HG02588 (cell line): Measurements from ENCODE around the gene DENND1A.
A peak's percentile ranks its signal among the peaks of the same experiment; 100 is the strongest.
"Not testable (repeated sequence)": the region's sequence is repeated elsewhere in the genome, so short reads cannot be mapped to it uniquely, and the experiment has no call there.

Experiments used
- ATAC-seq: cut with Tn5 transposase; IDR thresholded peaks from one replicate; pipeline ENCODE4 v1.9.1; 2021; ENCODE audit warnings: mild to moderate bottlenecking, moderate library complexity; ENCODE audit not compliant: unreplicated experiment

The DENND1A gene

DNA sequence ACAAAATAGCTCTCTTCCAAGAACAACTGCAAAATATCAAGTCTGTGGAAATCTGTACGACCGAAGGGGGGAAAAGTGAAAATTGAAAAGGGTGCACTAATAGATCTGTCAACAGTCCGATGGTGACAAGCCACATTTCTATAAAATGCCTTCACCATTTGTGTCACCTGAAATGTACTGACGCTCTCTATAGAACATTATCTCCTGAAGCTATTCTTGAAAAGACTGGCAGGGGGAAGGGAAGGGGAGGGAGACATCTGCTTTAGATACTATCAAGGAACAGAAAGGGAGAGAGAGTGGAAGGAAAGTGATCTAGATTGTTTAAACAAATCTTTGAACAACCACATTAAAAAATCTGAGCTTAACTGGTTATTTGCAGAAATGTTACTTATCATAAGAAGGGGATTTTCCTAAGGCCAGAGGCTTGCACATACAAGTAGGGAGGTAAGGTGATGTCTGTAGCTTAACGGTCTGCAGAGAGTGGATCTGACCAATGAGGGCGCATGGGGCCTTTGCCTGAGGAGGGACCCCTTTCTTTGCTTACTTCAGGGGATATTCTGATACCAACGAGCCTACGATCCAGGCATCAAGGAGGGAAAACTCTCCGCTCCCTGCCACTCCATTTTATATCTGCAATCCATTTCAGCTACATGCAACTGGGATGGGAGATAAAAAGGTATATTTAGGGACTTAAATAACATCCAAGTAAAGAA lies 481.8 kb downstream of the DENND1A start:
- ATAC-seq, result no peak

DNA sequence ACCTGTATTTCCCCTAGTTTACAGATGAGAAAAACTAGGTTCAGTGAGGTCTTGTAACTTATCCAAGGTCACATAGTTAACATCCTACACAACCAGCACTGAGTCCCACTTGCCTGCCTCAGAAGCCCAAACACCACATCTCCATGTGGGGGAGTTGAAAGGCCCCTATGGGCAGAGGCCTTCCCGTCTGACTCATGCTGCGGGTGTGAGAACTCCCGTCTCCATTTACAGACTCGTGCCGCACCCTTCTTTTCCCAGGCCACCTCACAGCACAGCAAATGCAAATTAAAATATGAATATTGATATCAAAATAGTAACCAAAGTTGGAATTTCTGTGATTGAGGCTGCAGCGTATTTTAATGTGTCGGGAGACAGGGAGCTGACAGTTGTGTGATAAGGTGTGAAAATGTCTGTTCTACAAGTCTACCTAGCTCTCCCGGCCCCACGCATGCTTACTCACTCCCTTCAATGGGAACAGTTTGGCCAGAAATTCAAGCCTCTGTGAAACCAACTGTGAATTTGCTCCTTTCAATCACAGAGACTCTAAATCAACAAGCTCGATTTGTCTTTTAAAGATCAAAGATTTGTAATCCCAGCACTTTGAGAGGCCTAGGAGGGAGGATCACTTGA lies 483.8 kb downstream of the DENND1A start:
- no peak for ATAC-seq

- ATAC-seq, result no peak
Measured at GRCh38 chr9:123445116-123445515, 484.8 kb downstream of the DENND1A start.

DNA sequence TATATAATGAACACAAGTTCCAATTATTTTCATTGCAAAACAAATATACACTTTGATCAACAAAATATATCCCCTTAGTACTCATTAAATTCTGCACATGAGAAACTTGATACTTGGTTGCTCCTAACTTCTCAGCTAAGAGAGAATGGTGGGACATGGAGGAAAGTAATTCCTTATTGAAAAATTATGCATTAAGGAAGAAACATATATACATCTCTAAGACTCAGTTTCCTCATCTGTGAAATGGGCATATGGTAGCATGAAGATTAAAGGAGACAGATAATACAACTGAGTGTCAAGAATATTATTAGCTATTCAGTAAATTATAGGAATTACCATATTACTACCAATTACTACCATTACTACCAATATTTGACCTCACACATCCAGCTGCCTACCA lies 488.2 kb downstream of the DENND1A start:
- no peak for ATAC-seq

DNA sequence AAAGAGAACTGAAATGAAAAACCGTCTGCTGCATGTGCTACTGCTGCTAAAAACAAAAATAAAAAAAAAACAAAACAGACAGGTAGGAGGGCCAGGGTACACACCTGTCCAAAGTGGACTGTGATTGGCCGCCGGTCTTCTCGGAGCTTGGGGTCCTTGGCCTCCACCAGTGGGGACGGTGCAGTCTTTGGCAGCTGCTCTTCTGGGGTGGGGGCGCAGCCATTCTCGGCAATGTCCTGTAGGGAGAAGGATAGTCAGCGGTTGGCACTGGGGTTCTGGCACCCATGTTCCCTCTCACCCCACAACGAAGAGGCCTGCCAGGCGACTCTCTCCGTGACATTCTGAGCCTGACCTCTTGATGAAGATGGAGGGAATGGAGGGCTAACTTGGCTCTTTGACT lies 489.7 kb downstream of the DENND1A start:
- no peak for ATAC-seq

GRCh38 chr9:123438821-123439220 lies 491.1 kb downstream of the DENND1A start:
- no peak for ATAC-seq

DNA sequence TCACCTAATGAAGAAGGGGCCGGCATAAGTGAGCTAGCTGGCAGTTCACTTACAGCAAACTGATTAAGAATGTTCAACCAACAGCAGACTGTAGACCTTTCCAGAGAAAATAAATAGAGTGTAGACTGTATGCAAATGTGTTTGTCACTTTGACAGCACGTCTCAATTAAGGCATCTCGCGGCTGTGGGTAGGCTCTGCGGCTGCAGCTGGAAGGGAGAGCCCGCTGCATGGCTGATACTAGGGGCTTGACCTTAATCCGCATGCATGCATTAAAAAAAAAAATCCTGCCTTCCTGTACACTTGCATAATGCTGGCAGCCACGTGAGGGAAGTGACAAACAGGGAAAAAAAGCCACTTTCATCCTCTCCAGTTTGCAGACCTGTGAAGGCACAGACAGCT lies 491.6 kb downstream of the DENND1A start:
- ATAC-seq, result no peak

GRCh38 chr9:123437201-123437600 lies 492.7 kb downstream of the DENND1A start:
- ATAC-seq, result no peak

GRCh38 chr9:123435471-123435870 lies 494.5 kb downstream of the DENND1A start:
- no peak for ATAC-seq

DNA sequence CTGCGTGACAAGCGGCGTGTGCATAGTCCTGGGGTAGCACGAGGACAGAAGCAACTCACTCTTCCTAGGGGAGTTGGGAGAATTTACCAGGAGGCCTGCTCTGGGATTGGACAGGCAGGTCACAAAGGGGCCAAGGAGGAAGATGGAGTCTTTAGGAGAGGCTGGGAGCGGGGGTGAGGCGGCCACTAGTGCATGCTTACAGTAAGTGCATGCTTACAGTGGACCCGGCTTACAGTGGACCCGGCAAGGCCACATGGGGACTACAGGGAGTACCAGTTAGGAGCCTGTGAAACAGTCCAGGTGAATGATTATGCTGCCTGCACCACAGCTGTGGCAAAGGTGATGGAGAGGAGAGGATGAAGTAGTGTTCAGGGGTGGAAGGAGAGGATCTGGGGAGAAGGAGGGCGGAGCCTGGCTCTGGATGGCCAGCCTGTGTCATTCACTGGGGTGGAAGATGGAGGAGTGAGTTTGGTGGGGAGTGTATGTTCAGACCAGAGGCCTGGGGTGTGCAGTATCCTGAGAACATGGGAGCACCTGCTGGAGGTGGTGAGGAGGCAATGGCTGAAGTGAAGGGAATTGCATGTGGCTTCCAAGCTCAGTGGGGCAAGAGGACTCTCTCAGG lies 495.2 kb downstream of the DENND1A start:
- no peak for ATAC-seq

DNA sequence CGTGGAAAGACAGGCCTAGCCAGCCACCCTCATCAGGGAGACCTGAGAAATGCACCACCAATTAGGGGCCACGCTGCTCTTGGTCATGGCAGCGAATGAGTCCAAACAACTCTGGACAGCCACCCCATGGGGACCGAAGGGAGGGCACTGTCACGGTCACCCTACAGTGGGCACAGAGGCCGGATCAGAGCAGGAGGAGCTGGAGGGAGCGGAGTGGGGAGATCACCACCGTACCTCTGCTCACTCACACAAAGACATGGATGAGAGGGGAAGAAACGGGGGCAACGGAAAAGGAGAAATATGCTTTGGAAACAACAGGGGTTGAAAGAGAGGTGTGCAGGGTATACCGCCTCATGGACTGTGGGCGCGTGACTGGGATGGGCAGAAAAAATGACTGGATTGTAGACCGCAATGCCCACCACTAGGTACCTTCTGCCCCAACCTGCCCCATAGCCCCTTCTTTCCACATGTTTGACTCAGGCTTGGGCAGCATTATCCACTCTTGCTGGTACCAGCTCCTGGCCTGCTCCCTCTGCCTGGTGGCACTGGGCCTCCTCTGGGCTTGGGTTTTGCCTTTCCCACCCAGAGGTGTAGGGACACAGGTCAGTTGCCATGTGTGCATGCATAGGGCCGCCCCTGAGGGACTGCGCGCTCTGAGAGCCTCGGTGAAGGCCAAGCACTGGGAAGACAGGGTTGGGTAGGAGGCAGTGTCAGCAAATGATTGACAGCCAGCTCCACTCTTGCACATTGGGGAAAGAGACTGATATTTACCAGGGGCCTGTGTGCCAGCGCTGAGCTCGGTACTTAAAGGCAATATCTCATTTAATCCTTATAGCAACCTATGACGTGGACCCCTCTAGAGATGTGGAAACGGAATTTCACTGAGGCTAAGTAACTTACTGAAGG lies 497.3 kb downstream of the DENND1A start:
- no peak for ATAC-seq

- ATAC-seq, result no peak
Measured at GRCh38 chr9:123431581-123431980, 498.3 kb downstream of the DENND1A start.

DNA sequence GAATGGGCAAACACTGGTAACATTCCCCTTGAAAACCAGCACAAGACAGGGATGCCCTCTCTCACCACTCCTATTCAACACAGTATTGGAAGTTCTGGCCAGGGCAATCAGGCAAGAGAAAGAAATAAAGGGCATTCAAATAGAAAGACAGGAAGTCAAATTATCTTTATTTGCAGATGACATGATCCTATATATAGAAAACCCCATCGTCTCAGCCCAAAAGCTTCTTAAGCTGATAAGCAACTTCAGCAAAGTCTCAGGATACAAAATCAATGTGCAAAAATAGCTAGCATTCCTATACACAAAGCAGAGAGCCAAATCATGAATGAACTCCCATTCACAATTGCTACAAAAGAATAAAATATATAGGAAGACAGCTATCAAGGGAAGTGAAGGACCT lies 501.5 kb downstream of the DENND1A start:
- not testable (repeated sequence) for ATAC-seq

DNA sequence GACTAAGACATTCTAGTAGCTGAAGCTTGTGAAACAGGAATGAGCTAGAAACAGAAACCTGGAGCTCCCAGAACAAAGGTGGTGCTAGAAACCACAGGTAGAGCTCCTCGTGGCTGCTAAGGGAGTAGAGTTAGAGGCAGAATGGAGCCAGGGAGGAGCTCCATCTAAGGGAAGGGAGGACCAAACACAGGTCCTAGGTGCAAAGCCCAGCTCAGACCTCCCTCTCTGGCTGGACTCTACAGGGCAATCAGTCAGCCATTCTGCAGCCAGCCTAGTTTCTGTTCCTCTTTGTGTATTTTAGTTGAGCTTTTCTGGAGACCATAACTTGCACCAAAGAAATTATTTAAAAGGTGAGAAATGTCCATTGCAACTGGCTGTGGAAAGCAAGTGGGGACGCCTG lies 503.5 kb downstream of the DENND1A start:
- peak; percentile 76 for ATAC-seq

DNA sequence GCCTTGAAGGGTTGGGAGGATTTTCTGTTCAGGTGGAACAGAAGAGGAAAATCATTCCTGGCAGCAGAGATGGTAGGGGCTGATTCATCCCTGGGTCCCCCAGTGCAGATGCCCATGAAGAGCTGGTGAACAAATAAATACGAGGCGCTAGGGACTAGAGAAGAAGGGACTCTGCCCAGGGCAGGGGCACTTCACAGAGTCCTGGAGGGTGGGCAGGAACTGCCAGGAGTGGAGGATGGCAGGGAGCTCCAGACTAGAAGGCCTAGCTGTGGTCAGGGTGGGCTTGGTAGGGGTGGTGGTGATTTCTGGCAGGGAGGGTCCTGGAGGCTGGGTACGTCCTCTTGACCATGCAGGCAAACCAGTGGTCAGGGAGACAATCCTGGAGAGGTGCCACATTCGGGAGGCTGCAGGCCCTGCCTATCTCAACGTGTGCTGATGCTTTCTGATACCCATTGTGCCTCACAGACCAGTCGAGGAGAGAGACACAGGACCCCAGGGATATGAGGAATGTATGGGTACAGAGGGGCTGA lies 504.0 kb downstream of the DENND1A start:
- ATAC-seq, result no peak

DNA sequence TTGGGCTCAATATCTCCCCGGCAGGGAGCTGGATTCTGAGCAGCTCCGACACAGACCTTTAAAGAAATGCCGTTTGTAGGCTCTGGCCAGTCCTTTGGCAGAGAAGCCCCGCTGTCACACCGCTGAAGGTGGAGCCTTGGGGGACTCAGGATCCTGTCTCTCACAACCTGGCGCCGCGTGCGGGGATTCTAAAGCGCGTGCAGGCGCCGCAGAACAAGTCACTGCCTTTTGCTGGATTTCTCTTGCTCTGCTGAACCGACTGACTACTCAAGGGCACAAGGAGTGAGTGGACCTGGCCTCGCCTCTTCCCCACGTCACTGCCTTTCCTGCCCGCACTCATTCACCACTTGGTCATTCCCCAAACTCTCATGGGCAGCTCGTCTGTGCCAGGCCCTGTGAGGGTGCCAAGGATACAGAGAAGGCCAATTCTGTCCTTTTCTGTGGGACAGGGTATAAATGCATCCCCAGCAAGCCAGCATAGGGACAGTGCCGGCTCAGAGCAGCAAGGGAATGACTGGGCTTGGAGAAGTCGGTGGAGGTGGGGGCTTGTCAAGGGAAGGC lies 504.6 kb downstream of the DENND1A start:
- ATAC-seq, result no peak

GRCh38 chr9:123424552-123425225 lies 505.2 kb downstream of the DENND1A start:
- no peak for ATAC-seq

GRCh38 chr9:123424131-123424530 lies 505.8 kb downstream of the DENND1A start:
- no peak for ATAC-seq

- no peak for ATAC-seq
Measured at GRCh38 chr9:123423311-123423640, 506.6 kb downstream of the DENND1A start.

GRCh38 chr9:123422635-123423310 lies 507.2 kb downstream of the DENND1A start:
- no peak for ATAC-seq
